IMR-90 (cell line): ENCODE results near the gene SMAD7.

ENCODE experiments used
- CTCF ChIP-seq: conservative IDR thresholded peaks from 2 replicates; pipeline ENCODE4 v1.5.1; 2012; ENCODE audit warnings: mild to moderate bottlenecking, low read depth, low read length, improper control_type of control experiment
- ELK1 ChIP-seq: fragments of 150-350 bp; IDR thresholded peaks from 2 replicates; pipeline ENCODE4 v1.6.1; 2016; ENCODE audit warnings: low read depth, mild to moderate bottlenecking, low read length, moderate library complexity, borderline replicate concordance
- FOS ChIP-seq: fragments of 150-350 bp; IDR thresholded peaks from 2 replicates; pipeline ENCODE4 v1.6.1; 2016; ENCODE audit warnings: low read depth, low read length
- MAZ ChIP-seq: IDR thresholded peaks from 2 replicates; pipeline ENCODE4 v1.6.1; 2012; ENCODE audit warnings: low read depth, mild to moderate bottlenecking, low read length, improper control_type of control experiment, moderate library complexity, borderline replicate concordance
- MXI1 ChIP-seq: IDR thresholded peaks from 2 replicates; pipeline ENCODE4 v1.6.1; 2012; ENCODE audit warnings: low read depth, mild to moderate bottlenecking, low read length, moderate library complexity, borderline replicate concordance
- POLR2A ChIP-seq: IDR thresholded peaks from 2 replicates; pipeline ENCODE4 v1.6.1; 2012; ENCODE audit warnings: mild to moderate bottlenecking, low read depth, low read length
- RFX5 ChIP-seq: IDR thresholded peaks from 2 replicates; pipeline ENCODE4 v1.8.0; 2012; ENCODE audit warnings: low read depth, mild to moderate bottlenecking, low read length, moderate library complexity
- SMC3 ChIP-seq: fragments of 150-350 bp; IDR thresholded peaks from 2 replicates; pipeline ENCODE4 v1.6.1; 2016; ENCODE audit warnings: low read depth, mild to moderate bottlenecking, antibody characterized with exemption, low read length, moderate library complexity

GRCh38 chr18:48949050-48949605 lies 1.6 kb downstream of the SMAD7 start:
- TF ChIP-seq FOS, result no peak
- TF ChIP-seq POLR2A, result no peak; the same call in 1 of the 2 replicates
- no peak for TF ChIP-seq ELK1
- TF ChIP-seq CTCF, result no peak
- TF ChIP-seq MXI1, result peak; percentile 20; the same call in 1 of the 2 replicates
- TF ChIP-seq SMC3, result no peak
- no peak for TF ChIP-seq RFX5
- TF ChIP-seq MAZ, result no peak; the same call in 1 of the 2 replicates
